GM20000 (cell line): Measurements from ENCODE around the gene TBC1D1.

Experiments used
- DNase-seq: peaks from one replicate; pipeline ENCODE4 v3.0.0; 2012; ENCODE audit warnings: low spot score
- TF ChIP-seq, protein P1 (sequence below): IDR thresholded peaks from 2 replicates; pipeline ENCODE4 v1.5.1; 2012; ENCODE audit warnings: mild to moderate bottlenecking, control low read depth; ENCODE audit errors: extremely low read depth, missing control alignments

Gene TBC1D1

GRCh38 chr4:38069271-38069760 lies 178.4 kb downstream of the TBC1D1 start:
- DNase-seq: peak; percentile 34
- TF ChIP-seq, protein P1, sequence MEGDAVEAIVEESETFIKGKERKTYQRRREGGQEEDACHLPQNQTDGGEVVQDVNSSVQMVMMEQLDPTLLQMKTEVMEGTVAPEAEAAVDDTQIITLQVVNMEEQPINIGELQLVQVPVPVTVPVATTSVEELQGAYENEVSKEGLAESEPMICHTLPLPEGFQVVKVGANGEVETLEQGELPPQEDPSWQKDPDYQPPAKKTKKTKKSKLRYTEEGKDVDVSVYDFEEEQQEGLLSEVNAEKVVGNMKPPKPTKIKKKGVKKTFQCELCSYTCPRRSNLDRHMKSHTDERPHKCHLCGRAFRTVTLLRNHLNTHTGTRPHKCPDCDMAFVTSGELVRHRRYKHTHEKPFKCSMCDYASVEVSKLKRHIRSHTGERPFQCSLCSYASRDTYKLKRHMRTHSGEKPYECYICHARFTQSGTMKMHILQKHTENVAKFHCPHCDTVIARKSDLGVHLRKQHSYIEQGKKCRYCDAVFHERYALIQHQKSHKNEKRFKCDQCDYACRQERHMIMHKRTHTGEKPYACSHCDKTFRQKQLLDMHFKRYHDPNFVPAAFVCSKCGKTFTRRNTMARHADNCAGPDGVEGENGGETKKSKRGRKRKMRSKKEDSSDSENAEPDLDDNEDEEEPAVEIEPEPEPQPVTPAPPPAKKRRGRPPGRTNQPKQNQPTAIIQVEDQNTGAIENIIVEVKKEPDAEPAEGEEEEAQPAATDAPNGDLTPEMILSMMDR: peak; percentile 43

DNA sequence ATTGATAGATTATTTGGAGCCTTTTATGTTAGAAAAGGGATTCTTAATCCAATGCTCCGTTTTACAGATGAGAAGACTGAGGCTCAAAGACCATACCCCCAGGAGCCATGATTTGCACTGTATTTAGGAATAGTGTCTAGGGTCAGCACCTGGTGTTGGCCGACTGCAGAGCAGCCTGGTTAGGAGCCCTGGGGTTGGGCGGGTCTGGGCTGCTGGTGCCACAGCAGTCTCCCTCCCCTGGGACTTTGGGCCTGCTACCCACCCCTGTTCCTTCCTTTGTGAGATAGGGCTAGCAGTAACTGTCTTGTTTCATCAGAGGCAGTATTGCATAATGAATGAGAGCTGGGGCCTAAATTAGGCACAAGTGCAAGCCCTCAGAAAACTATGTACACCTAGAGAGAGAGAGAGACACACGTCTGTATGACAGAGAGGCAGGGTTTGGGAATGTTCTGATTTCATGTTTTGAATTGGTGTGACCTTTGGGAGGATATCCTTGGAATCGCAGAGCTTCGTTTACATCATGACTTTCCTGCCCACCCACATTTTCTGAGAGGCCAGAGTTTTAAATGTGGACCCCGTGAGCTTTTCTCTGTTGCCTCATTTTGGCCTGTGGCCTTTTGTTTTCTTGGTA lies 181.0 kb downstream of the TBC1D1 start:
- TF ChIP-seq, protein P1: peak; percentile 1
- DNase-seq: peak; percentile 36

DNA sequence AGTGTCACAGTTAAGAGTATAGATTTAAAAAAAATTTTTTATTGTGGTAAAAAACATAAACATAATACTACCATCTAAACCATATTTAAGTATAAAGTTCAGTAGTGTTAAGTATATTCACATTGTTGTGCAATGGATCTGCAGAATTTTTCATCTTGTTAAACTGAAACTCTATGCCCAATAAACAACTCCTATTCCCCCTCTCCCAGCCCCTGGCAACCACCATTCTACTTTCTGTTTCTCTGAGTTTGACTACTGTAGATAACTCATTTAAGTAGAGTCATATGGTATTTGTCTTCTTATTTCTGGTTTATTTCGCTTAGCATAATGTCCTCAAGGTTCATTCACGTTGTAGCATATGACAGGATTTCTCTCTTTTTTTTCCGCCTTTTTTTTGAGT lies 181.7 kb downstream of the TBC1D1 start:
- TF ChIP-seq, protein P1: no peak
- DNase-seq: no peak

DNA sequence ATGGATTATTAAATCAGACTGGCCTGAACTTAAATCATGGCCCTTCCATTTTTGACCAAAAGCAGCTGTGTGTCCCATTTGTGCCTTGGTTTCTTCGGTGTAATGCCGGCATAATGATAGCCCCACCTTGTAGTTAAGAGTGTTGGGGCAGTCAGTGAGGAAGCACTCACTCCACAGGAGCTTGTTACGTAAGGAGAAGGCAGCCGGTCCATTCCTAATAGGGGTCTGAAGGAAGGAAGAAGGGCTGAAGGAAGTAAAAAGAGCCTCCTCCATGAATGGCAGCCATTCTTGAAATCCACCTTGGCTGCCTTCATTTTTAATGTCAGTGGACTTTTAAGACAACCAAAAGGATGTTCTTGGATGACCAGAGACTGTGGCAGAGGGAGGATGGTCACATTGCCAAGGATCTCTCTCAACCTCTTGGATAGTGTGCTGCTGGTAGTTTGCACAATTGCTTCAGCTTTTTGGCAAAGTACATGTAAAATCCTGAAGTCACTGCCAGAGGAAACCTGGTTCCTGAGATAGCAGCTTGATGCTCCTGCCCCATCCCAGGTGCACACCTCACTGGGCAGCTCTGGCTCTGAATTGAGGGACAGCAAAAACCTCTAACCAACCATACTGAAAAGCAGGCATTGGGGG lies 182.8 kb downstream of the TBC1D1 start:
- TF ChIP-seq, protein P1: no peak
- DNase-seq: no peak

DNA sequence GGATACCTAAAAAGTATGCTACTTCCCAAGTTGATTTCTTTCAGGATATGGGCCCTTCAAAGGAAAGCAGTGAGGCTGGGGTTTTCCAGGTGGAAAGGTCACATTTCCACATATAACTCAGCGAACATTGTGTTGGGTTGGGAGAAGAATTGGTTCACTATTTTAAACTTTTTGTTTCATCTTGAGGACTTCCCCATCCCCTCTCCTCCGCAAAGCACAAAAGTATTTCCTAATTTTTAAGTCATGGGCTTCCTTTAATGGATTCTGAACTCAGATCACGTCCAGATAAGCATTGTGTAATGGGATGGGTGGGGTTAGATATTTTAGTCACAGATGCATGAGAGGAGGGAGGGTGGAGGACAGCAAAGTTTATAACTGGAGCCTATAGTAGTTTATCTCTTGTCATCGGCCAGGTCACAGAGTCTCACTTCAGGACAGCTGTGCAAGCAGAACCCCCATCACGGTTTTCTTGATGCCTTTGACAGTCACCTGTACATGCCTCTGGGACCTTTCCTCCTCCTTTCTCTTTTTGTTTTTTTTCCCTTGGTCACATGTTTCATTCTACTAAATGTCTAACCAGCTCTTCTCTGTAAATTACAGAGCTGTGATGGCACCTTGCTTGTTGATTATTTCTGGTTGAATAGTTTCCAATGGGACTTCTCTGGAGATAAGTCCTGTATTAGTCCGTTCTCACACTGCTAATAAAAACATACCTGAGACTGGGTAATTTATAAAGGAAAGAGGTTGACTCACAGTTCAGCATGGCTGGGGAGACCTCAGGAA lies 184.7 kb downstream of the TBC1D1 start:
- TF ChIP-seq, protein P1: no peak
- DNase-seq: peak; percentile 28

DNA sequence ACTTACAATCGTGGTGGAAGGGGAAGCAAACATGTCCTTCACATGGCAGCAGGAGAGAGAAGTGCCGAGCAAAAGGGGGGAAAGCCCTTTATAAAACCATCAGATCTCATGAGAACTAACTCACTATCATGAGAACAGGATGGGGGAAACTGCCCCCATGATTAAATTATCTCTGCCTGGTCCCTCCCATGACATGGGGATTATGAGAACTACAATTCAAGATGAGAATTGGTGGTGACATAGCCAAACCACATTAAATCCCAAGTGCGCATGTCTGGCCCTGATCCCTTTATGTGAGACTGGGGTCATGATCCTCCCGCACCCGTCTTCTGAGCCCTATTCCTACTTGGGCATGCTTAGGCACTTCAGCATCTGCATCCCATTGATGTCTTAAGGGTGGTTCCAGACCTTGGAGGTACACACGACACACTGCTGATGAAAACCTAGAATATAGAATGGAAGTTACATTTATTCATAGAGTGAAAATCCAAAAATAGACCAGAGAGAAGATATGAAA lies 185.3 kb downstream of the TBC1D1 start:
- TF ChIP-seq, protein P1: no peak
- DNase-seq: no peak

- TF ChIP-seq, protein P1: no peak
- DNase-seq: no peak
Measured at GRCh38 chr4:38077791-38078489, 187.1 kb downstream of the TBC1D1 start.
